GM12872 (cell line): ENCODE results near the gene TC2N.

Experiments
- TF ChIP-seq, protein P1 (sequence below): IDR thresholded peaks from 3 replicates; pipeline ENCODE4 v1.5.1; 2011; ENCODE audit warnings: low read depth, mild to moderate bottlenecking, low read length, moderate library complexity; ENCODE audit not compliant: insufficient read depth

TC2N gene

DNA sequence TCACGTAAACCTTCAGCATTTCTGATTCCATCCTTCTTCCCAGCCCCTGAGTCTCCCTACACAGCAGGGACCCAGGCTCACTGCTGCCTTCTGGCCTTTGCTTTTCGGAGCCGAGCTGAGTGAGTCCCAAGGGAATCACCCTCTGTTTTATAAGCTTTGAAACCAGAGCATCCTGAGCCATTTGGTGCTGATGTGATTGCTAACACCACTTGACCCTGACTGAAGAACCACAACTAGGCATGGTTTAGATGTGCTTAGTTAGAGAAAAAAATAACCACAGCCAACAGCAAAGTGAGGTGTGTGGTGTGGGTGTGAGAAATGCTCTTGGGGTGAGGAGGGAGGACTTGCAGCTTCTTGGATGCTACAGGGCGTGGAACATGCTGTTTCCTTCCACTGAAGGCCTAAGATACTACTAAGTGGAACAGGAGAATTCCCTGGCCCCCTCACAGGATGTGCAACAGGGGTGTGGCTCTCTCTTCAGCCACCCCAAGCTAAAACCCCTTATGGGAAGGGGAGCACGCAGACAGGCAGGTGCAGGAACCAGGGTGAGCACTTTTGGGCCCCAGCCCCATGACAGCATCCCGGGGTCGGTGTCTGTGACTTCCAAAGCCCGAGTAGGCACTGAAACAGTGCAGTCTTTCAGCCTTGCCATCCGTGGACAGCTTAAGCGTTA, at the start of gene TC2N:
TC2N (minus strand) TSS at position 221 of the 673 bp plus-strand sequence. CDS start 53,767 bp downstream, outside the sequence.
- TF ChIP-seq, protein P1, sequence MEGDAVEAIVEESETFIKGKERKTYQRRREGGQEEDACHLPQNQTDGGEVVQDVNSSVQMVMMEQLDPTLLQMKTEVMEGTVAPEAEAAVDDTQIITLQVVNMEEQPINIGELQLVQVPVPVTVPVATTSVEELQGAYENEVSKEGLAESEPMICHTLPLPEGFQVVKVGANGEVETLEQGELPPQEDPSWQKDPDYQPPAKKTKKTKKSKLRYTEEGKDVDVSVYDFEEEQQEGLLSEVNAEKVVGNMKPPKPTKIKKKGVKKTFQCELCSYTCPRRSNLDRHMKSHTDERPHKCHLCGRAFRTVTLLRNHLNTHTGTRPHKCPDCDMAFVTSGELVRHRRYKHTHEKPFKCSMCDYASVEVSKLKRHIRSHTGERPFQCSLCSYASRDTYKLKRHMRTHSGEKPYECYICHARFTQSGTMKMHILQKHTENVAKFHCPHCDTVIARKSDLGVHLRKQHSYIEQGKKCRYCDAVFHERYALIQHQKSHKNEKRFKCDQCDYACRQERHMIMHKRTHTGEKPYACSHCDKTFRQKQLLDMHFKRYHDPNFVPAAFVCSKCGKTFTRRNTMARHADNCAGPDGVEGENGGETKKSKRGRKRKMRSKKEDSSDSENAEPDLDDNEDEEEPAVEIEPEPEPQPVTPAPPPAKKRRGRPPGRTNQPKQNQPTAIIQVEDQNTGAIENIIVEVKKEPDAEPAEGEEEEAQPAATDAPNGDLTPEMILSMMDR, result no peak

DNA sequence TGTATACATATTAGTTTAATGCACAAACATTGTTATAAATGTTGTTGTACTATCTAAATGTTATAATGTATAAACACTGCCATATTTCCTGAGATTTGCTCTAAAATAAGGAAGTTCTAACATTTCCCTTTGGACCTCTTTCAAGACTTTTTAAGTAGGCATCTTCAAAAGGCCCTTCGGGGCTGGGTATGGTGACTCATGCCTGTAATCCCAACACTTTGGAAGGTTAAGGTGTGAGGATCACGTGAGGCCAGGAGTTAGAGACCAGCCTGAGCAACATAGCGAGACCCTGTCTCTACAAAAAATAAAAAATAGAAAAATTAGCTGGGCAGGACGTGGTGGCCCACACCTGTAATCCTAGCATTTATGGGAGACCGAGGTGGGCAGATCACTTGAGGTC, 44.7 kb upstream of the TC2N start:
- TF ChIP-seq, protein P1, result no peak

DNA sequence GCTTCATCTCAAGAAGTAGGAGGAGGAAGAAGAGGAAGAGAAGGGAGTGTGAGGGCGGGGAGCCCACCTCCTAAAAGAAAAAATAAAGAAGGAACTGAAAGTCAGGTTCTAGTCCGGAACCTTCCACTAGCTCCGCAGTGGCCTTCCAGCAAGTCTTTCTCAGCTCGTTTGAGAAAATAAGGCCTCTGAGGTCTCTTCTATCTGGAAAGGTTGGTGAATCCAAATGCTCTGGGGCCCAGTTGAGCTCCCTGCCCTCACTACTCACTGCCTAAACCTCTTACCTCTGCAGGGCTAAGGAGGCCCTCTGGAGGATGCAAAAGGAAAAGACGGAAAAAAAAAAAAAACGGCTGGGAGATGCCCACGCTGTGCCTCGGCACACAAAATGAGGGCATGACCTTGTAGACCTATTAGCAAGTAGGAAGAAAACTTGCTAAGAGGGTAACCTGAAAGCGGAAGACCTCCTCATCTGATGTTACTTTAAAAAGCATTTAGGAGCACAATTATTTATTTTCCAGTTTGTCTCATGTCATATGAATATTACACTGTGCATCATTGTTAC, 44.2 kb upstream of the TC2N start:
- TF ChIP-seq, protein P1, result peak; percentile 52

DNA sequence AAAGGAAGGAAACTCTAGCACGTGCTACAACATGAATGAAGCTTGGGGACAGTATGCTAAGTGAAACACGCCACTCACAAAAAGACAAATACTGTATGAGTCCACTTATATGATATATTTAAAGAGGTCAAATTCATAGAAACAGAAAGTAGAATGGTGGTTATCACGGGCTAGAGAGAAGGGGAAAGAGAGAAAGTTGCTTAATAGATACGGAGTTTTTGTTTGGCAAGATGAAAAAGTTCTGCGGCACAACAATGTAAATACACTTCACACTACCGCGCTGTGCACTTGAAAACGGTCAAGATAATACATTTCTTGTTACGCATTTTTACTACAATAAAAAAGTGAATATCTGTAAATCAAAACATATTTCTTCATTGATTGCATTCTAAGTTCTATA, 42.9 kb upstream of the TC2N start:
- TF ChIP-seq, protein P1, result no peak

DNA sequence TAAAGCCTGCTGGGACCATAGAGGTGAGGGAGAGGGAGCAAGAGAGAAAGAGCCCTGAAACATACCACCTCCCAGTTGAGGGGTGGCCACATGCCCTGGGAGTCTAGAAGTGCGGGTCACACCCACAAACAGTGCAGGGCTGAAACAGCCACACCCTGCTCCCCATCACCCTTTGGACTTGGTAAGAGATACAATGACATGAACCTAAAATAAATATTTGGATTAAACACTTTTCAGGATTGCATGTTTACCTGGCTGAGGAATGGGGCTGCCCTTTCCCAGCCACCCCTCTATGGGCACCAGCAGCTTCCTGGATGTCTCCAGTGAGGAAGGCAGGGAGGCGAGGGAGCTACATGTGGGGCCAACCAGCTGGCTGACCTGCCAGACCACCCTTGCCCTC, 39.0 kb upstream of the TC2N start:
- TF ChIP-seq, protein P1, result no peak

DNA sequence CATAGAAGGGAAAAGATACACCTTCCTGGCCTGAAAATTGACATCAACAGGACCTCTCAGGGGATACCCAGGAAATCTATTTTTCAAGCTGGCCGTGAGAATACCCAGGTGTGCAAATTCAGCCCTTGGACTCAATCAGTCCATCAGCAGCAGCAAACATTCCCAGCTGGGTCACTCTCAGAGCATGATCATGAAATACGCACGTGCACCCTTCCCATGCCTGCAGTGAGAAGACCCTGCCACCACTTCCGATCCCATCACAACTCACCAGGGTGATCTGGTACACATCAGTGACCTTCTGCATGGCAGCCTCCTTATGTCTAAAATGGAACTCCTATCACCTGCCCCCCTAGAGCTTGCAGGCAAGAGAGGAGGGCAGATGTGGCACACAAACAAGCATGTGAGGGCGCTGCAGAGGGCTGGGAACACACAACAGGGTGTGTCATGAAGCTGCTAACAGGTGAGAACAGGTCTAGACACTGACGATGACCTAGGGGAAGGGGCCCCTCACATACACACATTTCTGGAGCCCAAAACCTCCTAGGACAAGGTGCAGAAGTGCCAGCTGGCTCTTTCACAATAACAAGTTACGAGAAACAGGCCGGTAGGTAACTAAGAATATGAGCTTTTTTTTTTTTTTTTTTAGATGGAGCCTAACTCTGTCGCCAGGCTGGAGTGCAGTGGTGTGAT, 37.8 kb upstream of the TC2N start:
- TF ChIP-seq, protein P1, result no peak

DNA sequence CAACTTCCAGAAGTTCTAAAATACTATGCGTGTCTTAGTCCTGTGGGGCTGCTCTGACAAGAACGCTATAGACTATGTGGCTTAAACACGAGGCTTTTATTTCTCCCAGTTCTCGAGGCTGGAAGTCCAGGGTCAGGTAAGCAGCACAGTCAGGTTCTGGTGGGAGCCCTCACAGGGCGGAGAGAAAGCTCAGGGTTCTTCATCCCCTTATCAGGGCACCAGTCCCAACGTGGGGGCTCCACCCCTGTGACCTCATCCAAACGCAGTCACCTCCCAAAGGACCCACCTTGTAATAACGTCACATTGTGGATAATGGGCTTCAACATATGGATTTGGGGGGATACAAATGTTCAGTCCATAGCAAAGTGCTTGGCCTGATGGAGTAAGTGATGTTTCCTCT, 37.1 kb upstream of the TC2N start:
- TF ChIP-seq, protein P1, result no peak
